ENCODE measurements around the gene SGF29. TPM values are rescaled to one million over a fixed set of nuclear protein-coding genes. Genes with fewer than 3 reads are reported as not detected.

SGF29 gene
- total and polyA plus RNA-seq, 9 donors = 28.5 to 59.8 (median 42.5) TPM

DNA sequence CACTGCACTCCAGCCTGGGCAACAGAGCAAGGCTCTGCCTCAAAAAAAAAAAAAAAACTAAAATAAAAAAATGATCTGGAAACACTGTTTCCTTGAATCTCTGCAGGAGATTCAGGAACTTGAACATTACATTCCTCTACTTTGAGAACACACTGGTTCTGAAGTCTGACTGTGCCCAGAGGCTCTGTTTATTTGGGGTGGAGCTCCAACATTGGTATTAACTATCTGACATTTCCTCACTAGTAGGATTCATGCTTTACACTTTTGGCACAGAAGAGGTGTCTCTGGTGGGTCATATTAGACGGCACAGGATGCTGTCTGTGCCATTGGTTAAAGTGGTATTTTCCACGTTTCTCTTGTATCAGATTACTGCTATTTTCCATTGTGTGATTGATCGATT is 32.7 kb downstream of the SGF29 start:
- Histone ChIP-seq H3K36me3 (no peaks in the 10 kb centered on the region), H3K9me3 (no peaks in the 10 kb centered on the region), H3K4me1 (ENCODE audit: insufficient read depth) (no peaks in the 10 kb centered on the region), H3K27ac (no peak overlapping the region), H3K27me3 (no peaks in the 10 kb centered on the region), H3K4me3 (no peak overlapping the region)
- intact Hi-C loops (cut with DNase I) = no loop called here
- DNase-seq = no peak
- 85 to 87% (median 86%) methylated on average over 3 of the region's 3 CpGs for WGBS, 3 donors
- no peak for TF ChIP-seq EP300 (IDR thresholded peaks at IDR 0.05)
- no peak for TF ChIP-seq POLR2A (IDR thresholded peaks at IDR 0.05)
- TF ChIP-seq, protein P1, sequence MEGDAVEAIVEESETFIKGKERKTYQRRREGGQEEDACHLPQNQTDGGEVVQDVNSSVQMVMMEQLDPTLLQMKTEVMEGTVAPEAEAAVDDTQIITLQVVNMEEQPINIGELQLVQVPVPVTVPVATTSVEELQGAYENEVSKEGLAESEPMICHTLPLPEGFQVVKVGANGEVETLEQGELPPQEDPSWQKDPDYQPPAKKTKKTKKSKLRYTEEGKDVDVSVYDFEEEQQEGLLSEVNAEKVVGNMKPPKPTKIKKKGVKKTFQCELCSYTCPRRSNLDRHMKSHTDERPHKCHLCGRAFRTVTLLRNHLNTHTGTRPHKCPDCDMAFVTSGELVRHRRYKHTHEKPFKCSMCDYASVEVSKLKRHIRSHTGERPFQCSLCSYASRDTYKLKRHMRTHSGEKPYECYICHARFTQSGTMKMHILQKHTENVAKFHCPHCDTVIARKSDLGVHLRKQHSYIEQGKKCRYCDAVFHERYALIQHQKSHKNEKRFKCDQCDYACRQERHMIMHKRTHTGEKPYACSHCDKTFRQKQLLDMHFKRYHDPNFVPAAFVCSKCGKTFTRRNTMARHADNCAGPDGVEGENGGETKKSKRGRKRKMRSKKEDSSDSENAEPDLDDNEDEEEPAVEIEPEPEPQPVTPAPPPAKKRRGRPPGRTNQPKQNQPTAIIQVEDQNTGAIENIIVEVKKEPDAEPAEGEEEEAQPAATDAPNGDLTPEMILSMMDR (IDR thresholded peaks at IDR 0.05) = no peak

- WGBS, 3 donors = 82 to 93% (median 91%) methylated on average over 8 of the region's 8 CpGs
- Histone ChIP-seq H3K36me3 (no peaks in the 10 kb centered on the region), H3K27ac (no peak overlapping the region), H3K9me3 (no peaks in the 10 kb centered on the region), H3K27me3 (no peaks in the 10 kb centered on the region), H3K4me1 (ENCODE audit: insufficient read depth) (no peaks in the 10 kb centered on the region), H3K4me3 (no peak overlapping the region)
- no peak for TF ChIP-seq EP300 (IDR thresholded peaks at IDR 0.05)
- TF ChIP-seq, protein P1 (IDR thresholded peaks at IDR 0.05) = no peak
- no peak for TF ChIP-seq POLR2A (IDR thresholded peaks at IDR 0.05)
- intact Hi-C loops (cut with DNase I) = no loop called here
- no peak for DNase-seq
These were observed 33.7 kb downstream of the SGF29 start for GRCh38 chr16:28587386-28587785.

DNA sequence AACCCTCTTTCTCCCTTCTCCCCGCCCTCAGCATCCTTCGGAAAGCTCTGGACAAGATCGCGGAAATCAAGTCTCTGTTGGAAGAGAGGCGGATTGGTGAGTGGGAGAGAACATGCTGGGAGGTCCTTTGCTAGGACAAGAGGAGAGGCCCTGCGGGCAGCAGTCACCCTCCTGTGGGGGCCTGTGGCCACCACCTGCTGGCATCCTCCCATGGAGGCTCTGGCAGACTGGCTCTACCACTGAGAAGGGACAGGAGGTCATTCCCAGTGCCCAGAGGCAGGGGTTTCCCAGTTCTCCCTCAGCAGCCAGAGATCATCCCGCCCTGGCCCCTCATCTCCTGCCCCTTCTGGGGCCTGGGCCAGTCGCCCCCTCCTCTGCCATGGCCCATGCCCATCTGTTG is 35.3 kb downstream of the SGF29 start:
- Histone ChIP-seq H3K36me3 (no peaks in the 10 kb centered on the region), H3K4me1 (ENCODE audit: insufficient read depth) (no peaks in the 10 kb centered on the region), H3K4me3 (no peak overlapping the region), H3K27me3 (no peaks in the 10 kb centered on the region), H3K9me3 (no peaks in the 10 kb centered on the region), H3K27ac (no peak overlapping the region)
- intact Hi-C loops (cut with DNase I) = no loop called here
- TF ChIP-seq EP300 (IDR thresholded peaks at IDR 0.05) (no peak), POLR2A (IDR thresholded peaks at IDR 0.05) (no peak)
- TF ChIP-seq, protein P1 (IDR thresholded peaks at IDR 0.05) = no peak
- WGBS, 3 donors = 89 to 93% (median 91%) methylated on average over 8 of the region's 8 CpGs
- no peak for DNase-seq

DNA sequence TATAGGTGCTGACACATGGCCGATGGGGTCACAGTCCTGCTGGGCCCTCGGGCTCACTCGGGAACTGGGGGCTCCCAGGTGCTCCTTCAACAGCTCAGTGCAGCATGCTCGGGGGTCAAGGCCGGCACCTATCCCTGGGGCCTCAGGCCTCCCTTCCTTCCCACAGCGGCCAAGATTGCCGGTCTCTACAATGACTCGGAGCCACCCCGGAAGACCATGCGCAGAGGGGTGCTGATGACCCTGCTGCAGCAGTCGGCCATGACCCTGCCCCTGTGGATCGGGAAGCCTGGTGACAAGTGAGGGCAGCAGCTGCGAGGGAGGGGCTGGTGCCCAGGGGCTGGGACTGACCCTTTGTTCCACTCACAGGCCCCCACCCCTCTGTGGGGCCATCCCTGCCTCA is 36.2 kb downstream of the SGF29 start:
- Histone ChIP-seq H3K4me3 (no peak overlapping the region), H3K9me3 (no peaks in the 10 kb centered on the region), H3K27ac (no peak overlapping the region), H3K36me3 (no peaks in the 10 kb centered on the region), H3K27me3 (no peaks in the 10 kb centered on the region), H3K4me1 (ENCODE audit: insufficient read depth) (no peaks in the 10 kb centered on the region)
- 78 to 84% (median 80%) methylated on average over 12 to 13 of the region's 13 CpGs for WGBS, 3 donors
- TF ChIP-seq POLR2A (IDR thresholded peaks at IDR 0.05) (no peak), EP300 (IDR thresholded peaks at IDR 0.05) (no peak)
- TF ChIP-seq, protein P1 (IDR thresholded peaks at IDR 0.05) = no peak
- intact Hi-C loops (cut with DNase I) = no loop called here
- DNase-seq = no peak

Measured in ovary (tissue), 9 donors.